Astrocyte (in vitro differentiated cells and primary cell): ENCODE results near the gene ATXN2L. TPM values are rescaled to one million over a fixed set of nuclear protein-coding genes. Genes with fewer than 3 reads are reported as not detected.
A peak's percentile ranks its signal among the peaks of the same experiment; 100 is the strongest.

Experiments used
- DNase-seq: peaks from one replicate; pipeline ENCODE4 v3.0.0-alpha.2; 2010; ENCODE audit warnings: low read depth
- FAIRE-seq: peaks from 2 replicates; lab custom pipeline; 2011; peaks lifted over from hg19 to GRCh38; lab: Jason Lieb, UNC
- H2AFZ ChIP-seq: 2 replicates; pipeline ENCODE4 v1.6.0; 2012; ENCODE audit warnings: low read depth, low read length, inconsistent platforms
- H3K27ac ChIP-seq: 2 replicates; pipeline ENCODE4 v1.5.1; 2011; ENCODE audit warnings: low read depth, low read length, inconsistent platforms
- H3K27me3 ChIP-seq: 2 replicates; pipeline ENCODE4 v1.6.0; 2011; ENCODE audit warnings: low read length, inconsistent platforms; ENCODE audit not compliant: insufficient read depth
- H3K36me3 ChIP-seq: 2 replicates; pipeline ENCODE4 v1.5.1; 2011; ENCODE audit warnings: low read length, inconsistent platforms; ENCODE audit not compliant: insufficient read depth
- H3K4me1 ChIP-seq: 2 replicates; pipeline ENCODE4 v1.5.1; 2011; ENCODE audit warnings: low read length, inconsistent platforms; ENCODE audit not compliant: insufficient read depth
- H3K4me2 ChIP-seq: 2 replicates; pipeline ENCODE4 v1.6.0; 2012; ENCODE audit warnings: low read length, inconsistent platforms
- H3K4me3 ChIP-seq: 2 replicates; pipeline ENCODE4 v1.5.1; 2011; ENCODE audit warnings: low read depth, mild to moderate bottlenecking, low read length, inconsistent platforms; ENCODE audit not compliant: insufficient read depth
- H3K79me2 ChIP-seq: 2 replicates; pipeline ENCODE4 v1.6.0; 2012; ENCODE audit warnings: mild to moderate bottlenecking, low read length, inconsistent platforms; ENCODE audit not compliant: insufficient read depth
- H3K9ac ChIP-seq: 2 replicates; pipeline ENCODE4 v1.6.0; 2012; ENCODE audit warnings: mild to moderate bottlenecking, low read length, inconsistent platforms
- H3K9me3 ChIP-seq: 2 replicates; pipeline ENCODE4 v1.5.1; 2012; ENCODE audit warnings: low read depth, mild to moderate bottlenecking, low read length, inconsistent platforms; ENCODE audit not compliant: insufficient read depth
- H4K20me1 ChIP-seq: 2 replicates; pipeline ENCODE4 v1.6.0; 2012; ENCODE audit warnings: low read length, inconsistent platforms; ENCODE audit not compliant: insufficient read depth
- H3K27ac Mint-ChIP-seq: one replicate; pipeline ENCODE4 v1.8.0; 2021; ENCODE audit warnings: mild to moderate bottlenecking, mixed read lengths; ENCODE audit not compliant: unreplicated experiment
- H3K27me3 Mint-ChIP-seq: one replicate; pipeline ENCODE4 v1.8.0; 2021; ENCODE audit warnings: low read depth, mixed read lengths; ENCODE audit not compliant: unreplicated experiment
- H3K36me3 Mint-ChIP-seq: one replicate; pipeline ENCODE4 v1.8.0; 2021; ENCODE audit warnings: low read depth, mixed read lengths; ENCODE audit not compliant: unreplicated experiment
- H3K4me1 Mint-ChIP-seq: one replicate; pipeline ENCODE4 v1.8.0; 2021; ENCODE audit warnings: low read depth, mixed read lengths; ENCODE audit not compliant: unreplicated experiment
- H3K4me3 Mint-ChIP-seq: one replicate; pipeline ENCODE4 v1.8.0; 2021; ENCODE audit warnings: mild to moderate bottlenecking, moderate library complexity, mixed read lengths; ENCODE audit not compliant: unreplicated experiment
- H3K9me3 Mint-ChIP-seq: one replicate; pipeline ENCODE4 v1.8.0; 2021; ENCODE audit warnings: mild to moderate bottlenecking, mixed read lengths; ENCODE audit not compliant: unreplicated experiment
- EZH2 ChIP-seq: IDR thresholded peaks from 2 replicates; pipeline ENCODE4 v1.6.1; 2012; ENCODE audit warnings: mild to moderate bottlenecking, low read length, inconsistent platforms; ENCODE audit not compliant: insufficient read depth
- total RNA-seq: library from RNA; stranded (reverse); gene quantifications from 2 replicates; pipeline ENCODE4 v1.2.1, GENCODE V29; 2021
- TF ChIP-seq, protein P1 (sequence below): IDR thresholded peaks from 2 replicates; pipeline ENCODE4 v1.5.1; 2011; ENCODE audit warnings: low read depth, mild to moderate bottlenecking, inconsistent platforms, low read length, moderate library complexity; ENCODE audit not compliant: insufficient read depth

ATXN2L gene
- total RNA-seq, 1 donor from 2014 or later: 191 TPM

DNA sequence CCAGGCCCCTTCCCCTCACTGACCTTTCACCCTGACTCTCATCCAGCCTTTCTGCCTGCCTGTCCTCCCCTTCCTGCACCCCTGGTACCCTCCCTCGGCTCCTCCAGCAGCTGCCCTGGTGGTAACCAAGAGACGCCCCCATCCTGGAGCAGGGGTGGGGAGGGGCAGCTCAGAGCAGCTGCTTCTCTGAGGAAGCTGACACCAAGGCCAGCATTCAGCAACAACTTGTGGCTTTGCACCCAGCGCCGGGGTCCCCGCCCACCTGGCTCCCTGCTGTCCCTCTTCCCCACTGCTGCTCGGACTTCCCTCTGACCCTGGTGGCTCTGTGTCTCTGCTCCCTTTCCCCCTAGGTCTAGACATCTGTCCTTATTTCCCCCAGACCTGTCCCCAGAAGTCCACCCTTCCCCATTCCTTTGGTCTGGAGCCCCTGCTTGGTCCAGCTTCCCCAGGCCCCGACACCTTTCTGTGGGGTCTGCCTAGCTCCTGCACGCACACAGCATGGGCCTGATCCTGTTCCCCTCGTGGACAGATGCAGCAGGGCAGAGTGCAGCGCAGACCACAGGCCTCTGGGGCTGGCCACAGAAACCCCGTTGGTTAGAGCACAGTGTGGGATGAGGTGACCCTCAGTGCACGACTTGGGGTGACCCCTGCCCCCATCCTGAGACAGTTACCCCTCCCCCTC lies 54.3 kb downstream of the ATXN2L start:
- no peak overlapping the region for H3K4me3 Mint-ChIP-seq
- Histone ChIP-seq H3K9me3 (no peaks in the 10 kb centered on the region), H4K20me1 (peaks cover 11% of the 10 kb centered on the region), H3K79me2 (no peaks in the 10 kb centered on the region), H3K9ac (no peak overlapping the region), H3K27me3 (no peaks in the 10 kb centered on the region), H3K36me3 (no peaks in the 10 kb centered on the region), H3K27ac (no peak overlapping the region), H3K4me2 (no peak overlapping the region), H3K4me1 (peaks cover 13% of the 10 kb centered on the region), H3K4me3 (no peak overlapping the region), H2AFZ (no peak overlapping the region)
- H3K4me1 Mint-ChIP-seq: peaks cover 2% of the 10 kb centered on the region
- DNase-seq (no peak), FAIRE-seq (no peak)
- H3K36me3 Mint-ChIP-seq: peaks cover 9% of the 10 kb centered on the region
- TF ChIP-seq, protein P1, sequence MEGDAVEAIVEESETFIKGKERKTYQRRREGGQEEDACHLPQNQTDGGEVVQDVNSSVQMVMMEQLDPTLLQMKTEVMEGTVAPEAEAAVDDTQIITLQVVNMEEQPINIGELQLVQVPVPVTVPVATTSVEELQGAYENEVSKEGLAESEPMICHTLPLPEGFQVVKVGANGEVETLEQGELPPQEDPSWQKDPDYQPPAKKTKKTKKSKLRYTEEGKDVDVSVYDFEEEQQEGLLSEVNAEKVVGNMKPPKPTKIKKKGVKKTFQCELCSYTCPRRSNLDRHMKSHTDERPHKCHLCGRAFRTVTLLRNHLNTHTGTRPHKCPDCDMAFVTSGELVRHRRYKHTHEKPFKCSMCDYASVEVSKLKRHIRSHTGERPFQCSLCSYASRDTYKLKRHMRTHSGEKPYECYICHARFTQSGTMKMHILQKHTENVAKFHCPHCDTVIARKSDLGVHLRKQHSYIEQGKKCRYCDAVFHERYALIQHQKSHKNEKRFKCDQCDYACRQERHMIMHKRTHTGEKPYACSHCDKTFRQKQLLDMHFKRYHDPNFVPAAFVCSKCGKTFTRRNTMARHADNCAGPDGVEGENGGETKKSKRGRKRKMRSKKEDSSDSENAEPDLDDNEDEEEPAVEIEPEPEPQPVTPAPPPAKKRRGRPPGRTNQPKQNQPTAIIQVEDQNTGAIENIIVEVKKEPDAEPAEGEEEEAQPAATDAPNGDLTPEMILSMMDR: no peak
- TF ChIP-seq EZH2: no peak
- peak overlapping the region; percentile 18 for H3K27ac Mint-ChIP-seq
- peaks cover 8% of the 10 kb centered on the region for H3K27me3 Mint-ChIP-seq
- no peaks in the 10 kb centered on the region for H3K9me3 Mint-ChIP-seq

DNA sequence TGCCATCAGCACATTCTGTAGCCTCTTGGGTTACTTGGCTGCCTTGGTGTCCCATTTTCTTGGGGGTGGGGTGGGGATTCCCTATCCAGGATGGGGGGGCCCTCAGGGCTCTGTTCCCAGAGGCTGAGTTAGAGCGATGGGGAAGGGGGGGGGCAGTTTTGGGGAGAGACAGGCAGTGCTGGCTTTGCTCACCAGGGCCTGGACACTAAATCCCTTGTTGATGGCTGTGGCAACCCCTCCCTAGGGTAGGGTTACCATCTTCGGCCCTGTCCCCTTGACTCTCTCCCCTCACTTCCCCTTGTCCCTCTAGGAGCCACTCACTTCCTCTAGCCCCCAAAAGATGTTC lies 54.8 kb downstream of the ATXN2L start:
- Histone ChIP-seq H3K36me3 (no peaks in the 10 kb centered on the region), H3K9ac (no peak overlapping the region), H3K4me3 (no peak overlapping the region), H3K27me3 (no peaks in the 10 kb centered on the region), H3K27ac (no peak overlapping the region), H2AFZ (no peak overlapping the region), H3K9me3 (no peaks in the 10 kb centered on the region), H4K20me1 (peaks cover 11% of the 10 kb centered on the region), H3K4me2 (no peak overlapping the region), H3K79me2 (no peaks in the 10 kb centered on the region), H3K4me1 (peaks cover 13% of the 10 kb centered on the region)
- Mint-ChIP-seq H3K36me3 (peaks cover 9% of the 10 kb centered on the region), H3K27me3 (peaks cover 8% of the 10 kb centered on the region), H3K4me3 (peak overlapping the region; percentile 47), H3K4me1 (peaks cover 2% of the 10 kb centered on the region), H3K9me3 (no peaks in the 10 kb centered on the region), H3K27ac (no peak overlapping the region)
- DNase-seq (no peak), FAIRE-seq (no peak)
- TF ChIP-seq, protein P1: no peak
- no peak for TF ChIP-seq EZH2
